H1 (cell line): ENCODE data around the gene CRB2. TPM values are rescaled to one million over a fixed set of nuclear protein-coding genes. Genes with fewer than 3 reads are reported as not detected.

Experiments
- CTCF ChIA-PET: fragments of 300-600 bp; sonication (Branson Sonifier 250); formaldehyde crosslinking; loops from one replicate; lab custom pipeline; 2021; ENCODE audit not compliant: partially characterized antibody; lab: Charles Lee
- POLR2A ChIA-PET: fragments of 300-600 bp; sonication (Branson Sonifier 250); formaldehyde crosslinking; loops from one replicate; lab custom pipeline; 2021; ENCODE audit warnings: inconsistent platforms; ENCODE audit not compliant: partially characterized antibody; lab: Charles Lee
- DNase-seq, 2 experiments: peaks; one replicate each; pipeline versions ENCODE4 v3.0.0 to v3.0.0-alpha.2; 2010 to 2022; ENCODE audit warnings: low spot score in 2 of 2, low read depth in 1 of 2, mixed read lengths in 1 of 2
- FAIRE-seq: peaks from 2 replicates; lab custom pipeline; 2011; peaks lifted over from hg19 to GRCh38; lab: Jason Lieb, UNC
- H2AFZ ChIP-seq: 2 replicates; pipeline ENCODE4 v1.8.1; 2012; ENCODE audit warnings: low read length, inconsistent platforms
- H2AK5ac ChIP-seq: 2 replicates; pipeline ENCODE4 v1.6.1; 2013; ENCODE audit warnings: low read depth, low read length
- H2BK120ac ChIP-seq: replicated peaks from 2 replicates; pipeline ENCODE3; 2013; ENCODE audit warnings: low read depth, low read length, inconsistent platforms
- H2BK12ac ChIP-seq: 2 replicates; pipeline ENCODE4 v1.6.1; 2013; ENCODE audit warnings: low read depth, low read length
- H2BK15ac ChIP-seq: 2 replicates; pipeline ENCODE4 v1.6.1; 2013; ENCODE audit warnings: low read length
- H2BK20ac ChIP-seq: 2 replicates; pipeline ENCODE4 v1.6.1; 2013; ENCODE audit warnings: low read length
- H2BK5ac ChIP-seq: 2 replicates; pipeline ENCODE4 v1.6.1; 2013; ENCODE audit warnings: low read depth, low read length
- H3K14ac ChIP-seq: 2 replicates; pipeline ENCODE4 v1.6.1; 2013; ENCODE audit warnings: inconsistent platforms; ENCODE audit not compliant: insufficient read length
- H3K18ac ChIP-seq: 2 replicates; pipeline ENCODE4 v1.6.1; 2013; ENCODE audit warnings: low read length; ENCODE audit errors: extremely low read depth
- H3K23ac ChIP-seq: 2 replicates; pipeline ENCODE4 v1.6.1; 2013; ENCODE audit warnings: inconsistent platforms; ENCODE audit not compliant: insufficient read length
- H3K23me2 ChIP-seq: 2 replicates; pipeline ENCODE4 v1.6.1; 2013; ENCODE audit warnings: low read depth, low read length
- H3K27ac ChIP-seq: 2 replicates; pipeline ENCODE4 v1.6.1; 2011; ENCODE audit warnings: low read depth, low read length, inconsistent platforms
- H3K27me3 ChIP-seq, 4 experiments: replicated peaks in 1 of 4; 1 replicate in 1 of 4; 2 replicates in 3 of 4; pipeline versions ENCODE4 v1.6.1 to v1.8.1; 2011 to 2013; ENCODE audit warnings: low read length in 3 of 4, mild to moderate bottlenecking in 3 of 4, inconsistent platforms in 2 of 4, mixed read lengths in 2 of 4, moderate library complexity in 1 of 4; ENCODE audit not compliant: control insufficient read depth in 3 of 4, insufficient read depth in 3 of 4; ENCODE audit errors: extremely low read depth in 1 of 4
- H3K36me3 ChIP-seq, 4 experiments: 2 replicates each; pipeline versions ENCODE4 v1.6.1 to v1.8.1; 2011 to 2013; ENCODE audit warnings: mild to moderate bottlenecking in 4 of 4, low read length in 3 of 4, moderate library complexity in 2 of 4, control low read depth in 1 of 4, inconsistent platforms in 1 of 4; ENCODE audit not compliant: insufficient read depth in 4 of 4, control insufficient read depth in 2 of 4
- H3K4ac ChIP-seq: replicated peaks from 2 replicates; pipeline ENCODE3; 2013; ENCODE audit warnings: low read length, low read depth, mixed read lengths, inconsistent platforms; ENCODE audit not compliant: insufficient read length
- H3K4me1 ChIP-seq, 4 experiments: replicated peaks in 1 of 4; 1 replicate in 1 of 4; 2 replicates in 3 of 4; pipeline versions ENCODE4 v1.6.1 to v1.8.1; 2011 to 2013; ENCODE audit warnings: low read length in 3 of 4, inconsistent platforms in 2 of 4, mixed read lengths in 1 of 4; ENCODE audit not compliant: insufficient read depth in 4 of 4, control insufficient read depth in 3 of 4
- H3K4me2 ChIP-seq, 2 experiments: 2 replicates each; pipeline versions ENCODE4 v1.6.1 to v1.8.1; 2011 to 2013; ENCODE audit warnings: low read depth in 2 of 2, low read length in 2 of 2, control low read depth in 1 of 2, inconsistent platforms in 1 of 2, mild to moderate bottlenecking in 1 of 2; ENCODE audit not compliant: insufficient read depth in 1 of 2
- H3K4me3 ChIP-seq, 4 experiments: fragments of 200-600, 300-600 bp in 1 of 4; sonication (generic), shearing (Covaris generic), sonication (Bioruptor Twin) in 1 of 4; 2 replicates each; pipeline versions ENCODE4 v1.5.1 to v1.8.1; 2011 to 2016; ENCODE audit warnings: low read length in 4 of 4, low read depth in 3 of 4, control low read depth in 2 of 4, inconsistent platforms in 2 of 4, mild to moderate bottlenecking in 2 of 4, mixed read lengths in 1 of 4, moderate library complexity in 1 of 4; ENCODE audit not compliant: insufficient read depth in 2 of 4; ENCODE audit errors: extremely low read depth in 1 of 4
- H3K56ac ChIP-seq: replicated peaks from 2 replicates; pipeline ENCODE3; 2013; ENCODE audit warnings: low read depth, mild to moderate bottlenecking, mixed read lengths, low read length, inconsistent platforms; ENCODE audit not compliant: insufficient read length
- H3K79me1 ChIP-seq: 2 replicates; pipeline ENCODE4 v1.6.1; 2013; ENCODE audit warnings: low read depth, low read length, control low read depth
- H3K79me2 ChIP-seq, 2 experiments: 2 replicates each; pipeline versions ENCODE4 v1.6.1 to v1.8.1; 2012 to 2013; ENCODE audit warnings: low read length in 2 of 2, mild to moderate bottlenecking in 2 of 2, inconsistent platforms in 1 of 2; ENCODE audit not compliant: insufficient read depth in 2 of 2, control insufficient read depth in 1 of 2
- H3K9ac ChIP-seq, 4 experiments: replicated peaks in 1 of 4; 1 replicate in 1 of 4; 2 replicates in 3 of 4; pipeline versions ENCODE4 v1.6.1 to v1.8.1; 2011 to 2013; ENCODE audit warnings: low read depth in 3 of 4, low read length in 3 of 4, control low read depth in 2 of 4, mild to moderate bottlenecking in 2 of 4, moderate library complexity in 2 of 4, inconsistent platforms in 1 of 4; ENCODE audit errors: extremely low read depth in 1 of 4
- H3K9me3 ChIP-seq, 2 experiments: 2 replicates each; pipeline versions ENCODE4 v1.6.1 to v1.8.1; 2012 to 2013; ENCODE audit warnings: mild to moderate bottlenecking in 2 of 2, moderate library complexity in 2 of 2, control low read depth in 1 of 2, inconsistent platforms in 1 of 2, low read depth in 1 of 2, low read length in 1 of 2, mixed read lengths in 1 of 2; ENCODE audit not compliant: insufficient read depth in 2 of 2
- H4K20me1 ChIP-seq, 2 experiments: replicated peaks in 1 of 2; 2 replicates each; pipeline versions ENCODE3 to v1.8.1; 2011 to 2013; ENCODE audit warnings: inconsistent platforms in 2 of 2, low read length in 2 of 2, mild to moderate bottlenecking in 1 of 2; ENCODE audit not compliant: insufficient read depth in 2 of 2, control insufficient read depth in 1 of 2
- H4K5ac ChIP-seq: 2 replicates; pipeline ENCODE4 v1.6.1; 2013; ENCODE audit warnings: low read length, low read depth, mixed read lengths, inconsistent platforms; ENCODE audit not compliant: insufficient read length
- H4K8ac ChIP-seq: 2 replicates; pipeline ENCODE4 v1.8.0; 2013; ENCODE audit warnings: mild to moderate bottlenecking, moderate library complexity, low read length, inconsistent platforms; ENCODE audit not compliant: insufficient read depth; ENCODE audit errors: extremely low read depth
- H4K91ac ChIP-seq: replicated peaks from 2 replicates; pipeline ENCODE3; 2013; ENCODE audit warnings: low read length, mixed read lengths, inconsistent platforms; ENCODE audit not compliant: insufficient read length
- KDM5A ChIP-seq: fragments of 200-600 bp; IDR thresholded peaks from 2 replicates; pipeline ENCODE4 v1.7.1; 2012; ENCODE audit warnings: mild to moderate bottlenecking, low read length, inconsistent platforms, mixed read lengths
- WGBS, 2 experiments: shearing (Covaris generic) in 1 of 2; methylation state at CpG; one replicate each; pipeline versions ENCODE4 v1.1.6 to v1.1.7; 2013 to 2015; ENCODE audit warnings: low lambda C conversion rate in 2 of 2, mixed read lengths in 2 of 2, inconsistent platforms in 1 of 2, low coverage in 1 of 2, missing lambda C conversion rate in 1 of 2; ENCODE audit not compliant: insufficient replicate concordance in 2 of 2, insufficient coverage in 1 of 2, insufficient read length in 1 of 2; ENCODE audit errors: extremely low coverage in 1 of 2, missing lambda C conversion rate in 1 of 2; 5-methylcytosine and 5-hydroxymethylcytosine counted together
- polyA plus RNA-seq, 7 experiments: library from polyadenylated mRNA; depleted of rRNA in 3 of 7; stranded (reverse) in 5 of 7; unstranded in 2 of 7; fragments of >200 nt in 5 of 7; fragments of 200-250 nt in 2 of 7; gene quantifications; 1 replicate in 5 of 7; 2 replicates in 1 of 7; 4 replicates in 1 of 7; pipeline versions ENCODE4 v1.2.1 to v1.2.3, GENCODE V29; 2011 to 2013; ENCODE audit warnings: missing spikeins in 2 of 7, mixed read lengths in 2 of 7
- total RNA-seq: library from RNA; stranded (reverse); fragmentation: NEBNext Ultra II Directional; extraction: Animal tissue kit (Norgen Biotek cat#: 25700); gene quantifications from 2 replicates; pipeline ENCODE4 v1.2.1, GENCODE V29; 2021

The CRB2 gene
- total and polyA plus RNA-seq, 2 of the 8 experiments (the other 6 are each of a cell fraction or from before 2014, with no cell fraction given) = 4.0 to 8.4 TPM

- Histone ChIP-seq H3K9ac (no peak overlapping the region), H4K8ac (no peak overlapping the region), H2BK20ac (no peak overlapping the region), H4K20me1 (peaks cover 0 to 1% of the 10 kb centered on the region in 2 experiments), H2AK5ac (no peak overlapping the region), H3K4me2 (no peak overlapping the region), H3K27ac (no peak overlapping the region), H4K5ac (no peak overlapping the region), H2BK120ac (no peak overlapping the region), H3K36me3 (no peaks in the 10 kb centered on the region), H3K27me3 (no peaks in the 10 kb centered on the region), H2AFZ (no peak overlapping the region), H2BK12ac (no peak overlapping the region), H3K4me3 (no peak overlapping the region), H2BK15ac (no peak overlapping the region), H3K56ac (no peak overlapping the region), H2BK5ac (no peak overlapping the region), H3K4ac (no peak overlapping the region), H3K23me2 (peaks cover 2% of the 10 kb centered on the region; the same call in 1 of the 2 replicates), H3K4me1 (peaks cover 0 to 13% (median 3%) of the 10 kb centered on the region in 4 experiments; a peak in 6 of 7 replicates), H4K91ac (no peak overlapping the region), H3K23ac (no peak overlapping the region), H3K14ac (no peak overlapping the region), H3K9me3 (no peaks in the 10 kb centered on the region), H3K79me1 (no peaks in the 10 kb centered on the region), H3K18ac (no peak overlapping the region; the same call in 1 of the 2 replicates), H3K79me2 (no peaks in the 10 kb centered on the region)
- DNase-seq = no peak
- ChIA-PET CTCF (interaction anchor here (0.8 to 2.1 kb wide), 2 partner anchors 8 to 506 kb away, joined by 3 to 20 read pairs; no protein-coding TSS in a partner anchor), POLR2A (no interaction called here)
- no peak for TF ChIP-seq KDM5A
- 85% methylated on average over 6 of the region's 6 CpGs; no CpG with 5 or more reads in 1 of the 2 experiments for WGBS, 2 experiments
- no peak for FAIRE-seq
Observed at GRCh38 chr9:123341816-123342215, 14.2 kb upstream of the CRB2 start.
